IMR-90 (cell line): ENCODE data around the gene AGBL5. TPM values are rescaled to one million over a fixed set of nuclear protein-coding genes. Genes with fewer than 3 reads are reported as not detected.

ENCODE experiments used
- ATAC-seq: fragments of 200-7000 bp; cut with Tn5 transposase; 2 replicates; pipeline ENCODE4 v1.9.1; 2020; ENCODE audit warnings: low read depth, mild to moderate bottlenecking, moderate library complexity
- BruUV-seq: library from RNA; stranded (reverse); fragments of 400-500 nt; replicated peaks from 2 replicates; lab custom pipeline; 2021; lab: Mats Ljungman, UMichigan
- CTCF ChIA-PET: fragments of 300-600 bp; formaldehyde crosslinking; extraction: SDS; loops from one replicate; lab custom pipeline; 2021; ENCODE audit warnings: antibody characterized with exemption; lab: Yijun Ruan, JAX
- POLR2A ChIA-PET: fragments of 300-600 bp; sonication (Branson Sonifier 250); formaldehyde crosslinking; loops from one replicate; lab custom pipeline; 2022; ENCODE audit warnings: antibody characterized with exemption; ENCODE audit not compliant: unreplicated experiment; lab: Charles Lee
- DNase-seq: peaks from one replicate; pipeline ENCODE4 v3.0.0; 2013
- H2AFZ ChIP-seq: replicated peaks from 2 replicates; pipeline ENCODE3; 2013; ENCODE audit warnings: low read length, mild to moderate bottlenecking; ENCODE audit not compliant: poor library complexity
- H2AK5ac ChIP-seq: 2 replicates; pipeline ENCODE4 v1.6.1; 2013; ENCODE audit warnings: low read depth, low read length, inconsistent platforms
- H2AK9ac ChIP-seq: replicated peaks from 2 replicates; pipeline ENCODE3; 2013; ENCODE audit warnings: mild to moderate bottlenecking, low read depth, low read length, moderate library complexity; ENCODE audit not compliant: poor library complexity
- H2BK120ac ChIP-seq: 2 replicates; pipeline ENCODE4 v1.6.1; 2013; ENCODE audit warnings: low read depth, low read length, inconsistent platforms
- H2BK15ac ChIP-seq: 3 replicates; pipeline ENCODE4 v1.6.1; 2013; ENCODE audit warnings: low read depth, low read length, inconsistent platforms
- H2BK20ac ChIP-seq: 2 replicates; pipeline ENCODE4 v1.6.1; 2013; ENCODE audit warnings: low read depth, mild to moderate bottlenecking, inconsistent platforms, low read length, moderate library complexity
- H2BK5ac ChIP-seq: 2 replicates; pipeline ENCODE4 v1.6.1; 2013; ENCODE audit warnings: mild to moderate bottlenecking, low read depth, low read length, inconsistent platforms; ENCODE audit not compliant: poor library complexity, severe bottlenecking
- H3K14ac ChIP-seq: replicated peaks from 2 replicates; pipeline ENCODE4 v1.6.1; 2013; ENCODE audit warnings: low read depth, low read length, inconsistent platforms
- H3K18ac ChIP-seq: 2 replicates; pipeline ENCODE4 v1.6.1; 2013; ENCODE audit warnings: low read depth, low read length, control low read depth
- H3K23ac ChIP-seq: 2 replicates; pipeline ENCODE4 v1.6.1; 2013; ENCODE audit warnings: low read depth, low read length, inconsistent platforms
- H3K27ac ChIP-seq: 2 replicates; pipeline ENCODE4 v1.5.1; 2013; ENCODE audit warnings: mild to moderate bottlenecking, control low read depth, low read length; ENCODE audit not compliant: insufficient read depth
- H3K27me3 ChIP-seq: 2 replicates; pipeline ENCODE4 v1.6.1; 2013; ENCODE audit warnings: low read length; ENCODE audit not compliant: control insufficient read depth, insufficient read depth
- H3K36me3 ChIP-seq: 2 replicates; pipeline ENCODE4 v1.6.1; 2013; ENCODE audit warnings: low read length, mixed read lengths; ENCODE audit not compliant: control insufficient read depth, insufficient read depth
- H3K4ac ChIP-seq: 2 replicates; pipeline ENCODE4 v1.6.1; 2013; ENCODE audit warnings: low read depth, low read length, inconsistent platforms
- H3K4me1 ChIP-seq: 2 replicates; pipeline ENCODE4 v1.6.1; 2013; ENCODE audit warnings: low read length, mixed read lengths; ENCODE audit not compliant: control insufficient read depth, insufficient read depth
- H3K4me2 ChIP-seq: 2 replicates; pipeline ENCODE4 v1.6.1; 2013; ENCODE audit warnings: low read depth, mild to moderate bottlenecking, control low read depth, low read length, moderate library complexity
- H3K4me3 ChIP-seq: 2 replicates; pipeline ENCODE4 v1.5.1; 2013; ENCODE audit warnings: low read depth, mild to moderate bottlenecking, control low read depth, low read length, moderate library complexity; ENCODE audit not compliant: insufficient read depth
- H3K56ac ChIP-seq: 2 replicates; pipeline ENCODE4 v1.6.1; 2013; ENCODE audit warnings: low read length, inconsistent platforms; ENCODE audit not compliant: insufficient read depth; ENCODE audit errors: extremely low read depth
- H3K79me1 ChIP-seq, 2 experiments: 2 replicates each; pipeline ENCODE4 v1.6.1; 2013; ENCODE audit warnings: low read length in 2 of 2, inconsistent platforms in 1 of 2, low read depth in 1 of 2
- H3K9ac ChIP-seq: 2 replicates; pipeline ENCODE4 v1.6.1; 2013; ENCODE audit warnings: low read depth, low read length, control low read depth
- H3K9me1 ChIP-seq: 2 replicates; pipeline ENCODE4 v1.6.1; 2013; ENCODE audit warnings: low read length, inconsistent platforms; ENCODE audit not compliant: insufficient read depth
- H3K9me3 ChIP-seq: 2 replicates; pipeline ENCODE4 v1.6.1; 2013; ENCODE audit warnings: low read length; ENCODE audit not compliant: control insufficient read depth, insufficient read depth
- H4K20me1 ChIP-seq: 2 replicates; pipeline ENCODE4 v1.6.1; 2013; ENCODE audit warnings: low read length, inconsistent platforms; ENCODE audit not compliant: insufficient read depth
- H4K5ac ChIP-seq: 2 replicates; pipeline ENCODE4 v1.6.1; 2013; ENCODE audit warnings: mild to moderate bottlenecking, low read depth, low read length, control low read depth
- H4K8ac ChIP-seq, 2 experiments: 2 replicates each; pipeline ENCODE4 v1.6.1; 2013; ENCODE audit warnings: low read depth in 2 of 2, low read length in 2 of 2, control low read depth in 1 of 2, inconsistent platforms in 1 of 2
- H4K91ac ChIP-seq: 2 replicates; pipeline ENCODE4 v1.6.1; 2013; ENCODE audit warnings: low read depth, low read length, inconsistent platforms; ENCODE audit not compliant: insufficient read depth
- BHLHE40 ChIP-seq: fragments of 150-350 bp; IDR thresholded peaks from 2 replicates; pipeline ENCODE4 v1.6.1; 2016; ENCODE audit warnings: mild to moderate bottlenecking, low read depth, low read length
- CEBPB ChIP-seq: IDR thresholded peaks from 2 replicates; pipeline ENCODE4 v1.6.1; 2012; ENCODE audit warnings: low read depth, low read length, improper control_type of control experiment
- CHD1 ChIP-seq: IDR thresholded peaks from 2 replicates; pipeline ENCODE4 v1.6.1; 2012; ENCODE audit warnings: low read depth, low read length, improper control_type of control experiment
- ELK1 ChIP-seq: fragments of 150-350 bp; IDR thresholded peaks from 2 replicates; pipeline ENCODE4 v1.6.1; 2016; ENCODE audit warnings: low read depth, mild to moderate bottlenecking, low read length, moderate library complexity, borderline replicate concordance
- FOS ChIP-seq: fragments of 150-350 bp; IDR thresholded peaks from 2 replicates; pipeline ENCODE4 v1.6.1; 2016; ENCODE audit warnings: low read depth, low read length
- MAFK ChIP-seq: IDR thresholded peaks from 2 replicates; pipeline ENCODE4 v1.6.1; 2012; ENCODE audit warnings: low read depth, low read length, improper control_type of control experiment
- MAZ ChIP-seq: IDR thresholded peaks from 2 replicates; pipeline ENCODE4 v1.6.1; 2012; ENCODE audit warnings: low read depth, mild to moderate bottlenecking, low read length, improper control_type of control experiment, moderate library complexity, borderline replicate concordance
- MXI1 ChIP-seq: IDR thresholded peaks from 2 replicates; pipeline ENCODE4 v1.6.1; 2012; ENCODE audit warnings: low read depth, mild to moderate bottlenecking, low read length, moderate library complexity, borderline replicate concordance
- RCOR1 ChIP-seq: IDR thresholded peaks from 2 replicates; pipeline ENCODE4 v1.6.1; 2012; ENCODE audit warnings: mild to moderate bottlenecking, low read length, improper control_type of control experiment; ENCODE audit not compliant: insufficient replicate concordance
- SMC3 ChIP-seq: fragments of 150-350 bp; IDR thresholded peaks from 2 replicates; pipeline ENCODE4 v1.6.1; 2016; ENCODE audit warnings: low read depth, mild to moderate bottlenecking, antibody characterized with exemption, low read length, moderate library complexity
- WGBS, 2 experiments: methylation state at CpG; one replicate each; pipeline versions ENCODE4 v1.1.5 to v1.1.7; 2013; ENCODE audit warnings: missing lambda C conversion rate in 2 of 2; ENCODE audit not compliant: insufficient read length in 1 of 2; ENCODE audit errors: extremely low coverage in 2 of 2; 5-methylcytosine and 5-hydroxymethylcytosine counted together
- dilution Hi-C: fragments of 300-500 bp; cut with HindIII; formaldehyde crosslinking; loops from one replicate; pipeline ENCODE4 v1.14.3; 2018; ENCODE audit warnings: low sequenced_read_pairs; ENCODE audit not compliant: unreplicated experiment
- in situ Hi-C: fragments of 300-500 bp; cut with MboI; formaldehyde crosslinking; loops from 3 replicates; pipeline ENCODE4 v1.14.3; 2019; ENCODE audit warnings: low sequenced_read_pairs, inconsistent platforms, mixed read lengths
- intact Hi-C: fragments of 100-400 bp; cut with micrococcal nuclease; formaldehyde crosslinking; loops from 2 replicates; pipeline ENCODE4 v1.10.0; 2022
- polyA plus RNA-seq, 3 experiments: library from polyadenylated mRNA; depleted of rRNA; stranded (reverse); fragments of >200 nt; gene quantifications; 2 replicates each; pipeline ENCODE4 v1.2.3, GENCODE V29; 2012; ENCODE audit warnings: low replicate concordance in 1 of 3
- total RNA-seq: library from RNA; depleted of rRNA; stranded (reverse); fragments of >200 nt; gene quantifications from 2 replicates; pipeline ENCODE4 v1.2.3, GENCODE V29; 2012

AGBL5 gene
- total and polyA plus RNA-seq, 2 of the 4 experiments (the other 2 are of a cell fraction): 19.0 to 26.2 TPM

- in situ Hi-C loops: no loop called here
- no TSS peak for BruUV-seq
- H3K9me3 ChIP-seq: no peaks in the 10 kb centered on the region
- H3K36me3 ChIP-seq: peaks cover 43% of the 10 kb centered on the region
- no peak overlapping the region for H3K4ac ChIP-seq
- 92% methylated on average over 4 of the region's 10 CpGs; no CpG with 5 or more reads in 1 of the 2 experiments for WGBS, 2 experiments
- H4K8ac ChIP-seq: no peak overlapping the region
- DNase-seq (no peak), ATAC-seq (no peak)
- ChIA-PET POLR2A (interaction anchor here (1.0 kb wide), 2 partner anchors 10 to 12 kb away, joined by 3 read pairs; no protein-coding TSS in a partner anchor), CTCF (interaction anchor here (0.6 kb wide), 1 partner anchor 96 kb away, joined by 6 read pairs; no protein-coding TSS in a partner anchor)
- no peak overlapping the region for H4K5ac ChIP-seq
- peaks cover 8% of the 10 kb centered on the region for H3K9me1 ChIP-seq
- no peak overlapping the region for H3K27ac ChIP-seq
- H2BK15ac ChIP-seq: no peak overlapping the region
- H3K23ac ChIP-seq: no peak overlapping the region
- dilution Hi-C loops: no loop called here
- H3K4me1 ChIP-seq: no peaks in the 10 kb centered on the region
- no peaks in the 10 kb centered on the region; the same call in none of the 2 replicates for H4K20me1 ChIP-seq
- no peak overlapping the region for H2BK5ac ChIP-seq
- H2AK5ac ChIP-seq: no peak overlapping the region
- H2BK120ac ChIP-seq: no peak overlapping the region
- H2AFZ ChIP-seq: no peak overlapping the region
- H3K9ac ChIP-seq: no peak overlapping the region
- no peak overlapping the region for H2BK20ac ChIP-seq
- TF ChIP-seq MAFK: no peak
- TF ChIP-seq RCOR1: no peak
- TF ChIP-seq MAZ: no peak
- no peak for TF ChIP-seq BHLHE40
- TF ChIP-seq FOS: no peak
- no peak for TF ChIP-seq SMC3
- TF ChIP-seq MXI1: no peak
- no peak for TF ChIP-seq CEBPB
- no peak for TF ChIP-seq CHD1
- TF ChIP-seq ELK1: no peak
- peaks cover 6 to 28% of the 10 kb centered on the region in 2 experiments; a peak in 2 of 4 replicates for H3K79me1 ChIP-seq
- no peak overlapping the region for H4K91ac ChIP-seq
- no peak overlapping the region for H3K18ac ChIP-seq
- H2AK9ac ChIP-seq: no peak overlapping the region
- no peaks in the 10 kb centered on the region for H3K27me3 ChIP-seq
- H3K4me2 ChIP-seq: no peak overlapping the region
- no peak overlapping the region for H3K14ac ChIP-seq
- intact Hi-C loops: no loop called here
- no peak overlapping the region for H3K4me3 ChIP-seq
- H3K56ac ChIP-seq: no peak overlapping the region
Measured at GRCh38 chr2:27058210-27058609, 6.7 kb downstream of the AGBL5 start.
